ENCODE data around the gene KPNA6.
"Not testable (repeated sequence)": the region's sequence is repeated elsewhere in the genome, so short reads cannot be mapped to it uniquely, and the experiment has no call there.

Gene KPNA6

GRCh38 chr1:32100807-32101708 lies 6.8 kb upstream of the KPNA6 start:
- no peak for DNase-seq

- DNase-seq = no peak
Measured at GRCh38 chr1:32104127-32104526, 3.7 kb upstream of the KPNA6 start.

GRCh38 chr1:32105338-32105737 lies 2.5 kb upstream of the KPNA6 start:
- DNase-seq = no peak

GRCh38 chr1:32106663-32107275 lies 1.1 kb upstream of the KPNA6 start:
- no peak for DNase-seq

GRCh38 chr1:32111040-32111623 lies 3.3 kb downstream of the KPNA6 start:
- no peak for DNase-seq

GRCh38 chr1:32111789-32112188 lies 3.9 kb downstream of the KPNA6 start:
- no peak for DNase-seq

GRCh38 chr1:32112806-32113375 lies 5.0 kb downstream of the KPNA6 start:
- DNase-seq = no peak

GRCh38 chr1:32113436-32113835 lies 5.6 kb downstream of the KPNA6 start:
- not testable (repeated sequence) for DNase-seq

- DNase-seq = no peak
Measured at GRCh38 chr1:32114420-32114819, 6.6 kb downstream of the KPNA6 start.

- no peak for DNase-seq
Measured at GRCh38 chr1:32115496-32115895, 7.6 kb downstream of the KPNA6 start.

GRCh38 chr1:32116531-32116930 lies 8.7 kb downstream of the KPNA6 start:
- no peak for DNase-seq

GRCh38 chr1:32122151-32122550 lies 14.3 kb downstream of the KPNA6 start:
- no peak for DNase-seq

- not testable (repeated sequence) for DNase-seq
Measured at GRCh38 chr1:32123361-32123760, 15.5 kb downstream of the KPNA6 start.

GRCh38 chr1:32125313-32125712 lies 17.5 kb downstream of the KPNA6 start:
- DNase-seq = no peak

- DNase-seq = no peak
Measured at GRCh38 chr1:32126770-32127169, 18.9 kb downstream of the KPNA6 start.

- no peak for DNase-seq
Measured at GRCh38 chr1:32127409-32128198, 19.7 kb downstream of the KPNA6 start.

- DNase-seq = no peak
Measured at GRCh38 chr1:32128479-32128878, 20.6 kb downstream of the KPNA6 start.

- no peak for DNase-seq
Measured at GRCh38 chr1:32128964-32129363, 21.1 kb downstream of the KPNA6 start.

GRCh38 chr1:32133950-32134280 lies 26.1 kb downstream of the KPNA6 start:
- DNase-seq = not testable (repeated sequence)

- no peak for DNase-seq
Measured at GRCh38 chr1:32137111-32137510, 29.3 kb downstream of the KPNA6 start.

- no peak for DNase-seq
Measured at GRCh38 chr1:32138965-32139364, 31.1 kb downstream of the KPNA6 start.

- peak; percentile 35 for DNase-seq
Measured at GRCh38 chr1:32142446-32143301, 34.8 kb downstream of the KPNA6 start.

Measured in NCI-H510A treated with DMSO at 0.1 percent for 48 hours (cell line).